Measurements from ENCODE around the gene GJA3. TPM values are rescaled to one million over a fixed set of nuclear protein-coding genes. Genes with fewer than 3 reads are reported as not detected.

GJA3 gene
- total and polyA plus RNA-seq, 2 donors (not counting 3 experiments of a cell fraction or from before 2014, with no cell fraction given), result not detected

DNA sequence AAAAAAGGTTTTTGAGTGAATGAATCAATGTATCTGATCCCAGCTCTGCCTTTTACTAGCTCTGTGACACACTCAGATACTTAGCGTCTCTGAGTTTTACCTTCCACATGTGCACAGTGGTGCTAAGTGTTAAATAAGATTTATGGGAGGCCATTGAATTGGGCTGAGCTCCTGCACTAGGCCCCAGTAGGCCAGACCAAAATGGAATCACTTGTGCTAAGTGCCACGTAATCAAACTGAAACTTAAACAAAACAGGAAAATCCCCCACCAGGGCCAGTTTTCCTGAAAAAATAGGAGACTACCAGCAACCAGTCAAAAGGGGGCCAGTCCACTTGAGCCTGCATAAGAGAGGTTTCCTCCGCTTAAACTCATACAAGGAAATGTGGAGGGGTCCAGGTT, 40.9 kb downstream of the GJA3 start:
- peak; percentile 18 for FAIRE-seq
- Histone ChIP-seq H3K9me1 (replicated peaks; ENCODE audit: control insufficient read depth, extremely low read depth, insufficient read depth, low read length) (no peaks in the 10 kb centered on the region), H3K4me2 (ENCODE audit: insufficient read depth, low read length) (peak overlapping the region; percentile 27), H3K9me3 (replicated peaks; ENCODE audit: control insufficient read depth, insufficient read depth, low read length) (no peaks in the 10 kb centered on the region), H3K9ac (replicated peaks; ENCODE audit: extremely low read depth, insufficient read depth, low read length) (no peak overlapping the region), H3K4me3 (replicated peaks in 1 of 3; ENCODE audit: insufficient read depth in 1 of 3, low read depth in 1 of 3, low read length in 3 of 3) (peak overlapping the region in 1 of 3 experiments; percentile 26), H3K36me3 (ENCODE audit: control insufficient read depth in 2 of 2, extremely low read depth in 1 of 2, insufficient read depth in 2 of 2, low read length in 2 of 2) (no peaks in the 10 kb centered on the region), H3K4me1 (ENCODE audit: control insufficient read depth, extremely low read depth, insufficient read depth, low read length) (peaks cover 2% of the 10 kb centered on the region), H3K79me2 (ENCODE audit: control insufficient read depth, insufficient read depth, low read length) (no peaks in the 10 kb centered on the region), H2AFZ (ENCODE audit: low read depth, low read length) (peak overlapping the region; percentile 64), H3K27ac (ENCODE audit: insufficient read depth, low read depth, low read length) (no peak overlapping the region), H4K20me1 (replicated peaks; ENCODE audit: control insufficient read depth, extremely low read depth, insufficient read depth, low read length) (no peaks in the 10 kb centered on the region), H3K27me3 (ENCODE audit: control insufficient read depth in 2 of 2, insufficient read depth in 2 of 2, low read length in 2 of 2) (peaks cover 1 to 10% of the 10 kb centered on the region in 2 experiments)
- dilution Hi-C loops (cut with MboI; ENCODE audit: extremely low pct_ligation_motif_present, low sequenced_read_pairs) (no loop called here), intact Hi-C loops (cut with micrococcal nuclease) (loop anchor here (1.0 kb wide), 1 partner anchor 7 kb away; no protein-coding TSS in a partner anchor)
- DNase-seq (ENCODE audit: low read depth, low spot score), result no peak
- ChIA-PET CTCF (interaction anchor here (1.3 kb wide), 1 partner anchor 29 kb away, joined by 3 read pairs; no protein-coding TSS in a partner anchor), POLR2A (interaction anchor here (0.5 to 1.1 kb wide), 2 partner anchors 14 to 85 kb away, joined by 3 to 5 read pairs; no protein-coding TSS in a partner anchor)
- TF ChIP-seq POLR2A (IDR thresholded peaks at IDR 0.05; ENCODE audit: low read depth, low read length), result no peak
- no peak for TF ChIP-seq POLR2AphosphoS5 (IDR thresholded peaks at IDR 0.05; ENCODE audit: insufficient read depth, low read depth, low read length)
- no peak for TF ChIP-seq JUN (IDR thresholded peaks at IDR 0.05; ENCODE audit: borderline replicate concordance, insufficient read depth, insufficient read length, low read depth)
- TF ChIP-seq EZH2 (IDR thresholded peaks at IDR 0.05; ENCODE audit: borderline replicate concordance, low read depth, low read length, severe bottlenecking), result no peak
- TF ChIP-seq GATA2 (IDR thresholded peaks at IDR 0.05; ENCODE audit: insufficient read depth, insufficient read length, low read depth, low read length), result no peak
- TF ChIP-seq FOS (IDR thresholded peaks at IDR 0.05; ENCODE audit: borderline replicate concordance, insufficient read depth, low read length), result no peak
- TF ChIP-seq MYC (IDR thresholded peaks at IDR 0.05; ENCODE audit: low read depth, low read length), result no peak
- TF ChIP-seq, protein P1, sequence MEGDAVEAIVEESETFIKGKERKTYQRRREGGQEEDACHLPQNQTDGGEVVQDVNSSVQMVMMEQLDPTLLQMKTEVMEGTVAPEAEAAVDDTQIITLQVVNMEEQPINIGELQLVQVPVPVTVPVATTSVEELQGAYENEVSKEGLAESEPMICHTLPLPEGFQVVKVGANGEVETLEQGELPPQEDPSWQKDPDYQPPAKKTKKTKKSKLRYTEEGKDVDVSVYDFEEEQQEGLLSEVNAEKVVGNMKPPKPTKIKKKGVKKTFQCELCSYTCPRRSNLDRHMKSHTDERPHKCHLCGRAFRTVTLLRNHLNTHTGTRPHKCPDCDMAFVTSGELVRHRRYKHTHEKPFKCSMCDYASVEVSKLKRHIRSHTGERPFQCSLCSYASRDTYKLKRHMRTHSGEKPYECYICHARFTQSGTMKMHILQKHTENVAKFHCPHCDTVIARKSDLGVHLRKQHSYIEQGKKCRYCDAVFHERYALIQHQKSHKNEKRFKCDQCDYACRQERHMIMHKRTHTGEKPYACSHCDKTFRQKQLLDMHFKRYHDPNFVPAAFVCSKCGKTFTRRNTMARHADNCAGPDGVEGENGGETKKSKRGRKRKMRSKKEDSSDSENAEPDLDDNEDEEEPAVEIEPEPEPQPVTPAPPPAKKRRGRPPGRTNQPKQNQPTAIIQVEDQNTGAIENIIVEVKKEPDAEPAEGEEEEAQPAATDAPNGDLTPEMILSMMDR (IDR thresholded peaks at IDR 0.05; ENCODE audit: extremely low read depth in 1 of 2, insufficient read depth in 1 of 2, low read depth in 1 of 2, low read length in 2 of 2), result no peak
- TF ChIP-seq, protein P2, sequence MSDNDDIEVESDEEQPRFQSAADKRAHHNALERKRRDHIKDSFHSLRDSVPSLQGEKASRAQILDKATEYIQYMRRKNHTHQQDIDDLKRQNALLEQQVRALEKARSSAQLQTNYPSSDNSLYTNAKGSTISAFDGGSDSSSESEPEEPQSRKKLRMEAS (IDR thresholded peaks at IDR 0.05; ENCODE audit: insufficient read depth, insufficient read length), result no peak
- BruUV-seq (replicated peaks), result no TSS peak

Data from endothelial cell of umbilical vein (primary cell).